ENCODE measurements around the gene F12.
A peak's percentile ranks its signal among the peaks of the same experiment; 100 is the strongest.

The F12 gene

DNA sequence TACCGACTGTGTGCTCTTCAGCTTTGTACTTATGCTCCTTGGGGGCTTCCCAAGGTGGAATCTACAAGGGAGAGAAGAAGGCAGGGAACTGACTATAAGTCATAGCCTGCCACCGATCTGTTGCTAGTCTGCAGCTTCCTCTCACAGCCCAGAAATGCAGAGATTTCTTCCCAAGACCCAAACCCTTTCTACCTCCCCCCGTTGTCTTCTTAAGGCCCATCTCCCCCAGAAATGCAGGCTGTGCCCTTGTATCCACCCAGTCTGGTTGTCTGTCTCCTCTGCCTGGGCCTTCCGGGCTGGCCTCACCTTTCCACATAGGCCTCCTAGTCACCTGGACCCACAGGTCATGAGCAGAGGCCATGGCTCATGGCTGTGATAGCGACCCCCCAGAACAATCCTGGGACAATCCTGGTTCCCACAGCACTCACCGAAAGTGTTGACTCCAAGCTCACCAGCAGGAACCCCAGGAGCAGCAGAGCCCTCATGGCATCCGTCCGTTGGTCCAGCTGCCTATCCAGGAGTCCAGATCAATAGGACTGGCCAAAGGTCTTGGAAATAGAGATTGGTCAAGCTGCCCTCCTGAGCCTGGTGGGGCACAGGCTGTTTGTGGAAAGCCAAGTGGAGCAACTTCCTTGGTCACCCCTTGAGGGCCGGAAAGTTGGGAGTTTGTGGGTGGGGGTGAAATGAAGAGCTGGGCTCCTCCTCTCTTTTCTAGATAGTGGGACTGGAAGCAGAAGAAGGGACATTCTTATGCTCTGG lies at the start of gene F12:
TSS of gene F12 (minus strand) at position 522 of the 759 bp plus-strand sequence. CDS start at position 485, 37 bp downstream.
- no peak for DNase-seq (ENCODE audit: low read depth)

DNA sequence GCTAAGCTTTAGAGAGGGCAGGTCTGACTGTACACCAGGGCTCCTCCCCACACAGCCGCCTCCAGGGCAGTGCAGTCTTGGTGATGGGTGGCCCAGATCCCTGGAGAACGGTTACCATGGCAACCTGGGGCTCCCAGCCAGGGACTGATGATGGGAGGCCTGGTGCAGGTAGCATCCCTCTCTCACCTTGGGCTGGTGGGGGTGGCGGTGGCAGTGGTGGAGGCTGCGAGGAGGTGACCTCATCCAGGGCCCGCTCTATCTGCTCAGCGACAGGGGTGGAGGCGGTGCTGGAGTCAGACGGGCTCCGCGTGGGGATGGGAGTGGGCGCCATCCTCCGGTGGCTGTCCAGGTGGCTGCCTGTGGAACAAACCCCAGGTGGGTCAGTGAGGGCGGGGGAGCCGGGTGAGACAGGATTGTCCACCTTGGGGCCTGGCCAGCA lies 49.6 kb upstream of the F12 start:
- DNase-seq (ENCODE audit: low read depth): no peak

DNA sequence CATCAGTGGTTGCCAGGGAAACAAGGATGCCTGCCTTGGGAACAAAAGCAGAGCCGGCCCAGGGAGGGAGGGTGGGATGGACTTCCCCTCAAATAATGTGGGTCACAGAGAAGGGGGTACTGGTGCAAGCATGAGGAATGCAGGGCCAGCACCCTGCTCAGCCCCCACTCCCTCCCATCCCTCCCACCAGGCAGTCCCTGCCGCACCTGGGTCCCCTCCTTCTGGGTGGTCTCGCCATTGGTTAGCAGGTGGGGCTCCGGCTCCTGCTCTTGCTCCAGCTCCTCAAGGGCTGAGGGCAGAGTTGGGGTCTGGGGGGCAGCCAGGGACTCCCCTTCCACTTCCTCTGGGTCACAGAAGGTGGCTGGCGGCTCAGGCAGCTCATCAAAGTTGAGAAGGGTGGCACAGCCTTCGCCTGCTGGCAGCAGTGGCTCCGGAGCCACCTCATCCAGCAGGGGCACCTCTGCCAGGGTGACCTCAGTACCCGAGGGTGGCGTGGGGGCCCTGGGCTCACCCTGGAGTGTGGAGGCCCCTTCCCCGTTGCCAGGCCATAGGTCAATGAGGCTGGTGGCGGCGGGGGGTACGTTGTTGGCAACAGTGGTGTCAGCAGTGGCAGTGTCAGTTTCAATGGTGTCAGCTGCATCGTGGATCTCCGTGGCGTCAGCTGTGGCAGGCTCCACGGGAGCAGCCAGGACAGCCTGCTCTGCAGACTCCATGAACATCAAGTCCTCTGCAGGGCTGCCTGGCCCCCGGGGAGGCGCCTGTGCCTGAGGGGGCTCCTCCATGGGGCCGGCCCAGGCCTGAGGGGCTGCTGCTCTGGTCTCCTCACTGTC lies 48.7 kb upstream of the F12 start:
- no peak for DNase-seq (ENCODE audit: low read depth)

DNA sequence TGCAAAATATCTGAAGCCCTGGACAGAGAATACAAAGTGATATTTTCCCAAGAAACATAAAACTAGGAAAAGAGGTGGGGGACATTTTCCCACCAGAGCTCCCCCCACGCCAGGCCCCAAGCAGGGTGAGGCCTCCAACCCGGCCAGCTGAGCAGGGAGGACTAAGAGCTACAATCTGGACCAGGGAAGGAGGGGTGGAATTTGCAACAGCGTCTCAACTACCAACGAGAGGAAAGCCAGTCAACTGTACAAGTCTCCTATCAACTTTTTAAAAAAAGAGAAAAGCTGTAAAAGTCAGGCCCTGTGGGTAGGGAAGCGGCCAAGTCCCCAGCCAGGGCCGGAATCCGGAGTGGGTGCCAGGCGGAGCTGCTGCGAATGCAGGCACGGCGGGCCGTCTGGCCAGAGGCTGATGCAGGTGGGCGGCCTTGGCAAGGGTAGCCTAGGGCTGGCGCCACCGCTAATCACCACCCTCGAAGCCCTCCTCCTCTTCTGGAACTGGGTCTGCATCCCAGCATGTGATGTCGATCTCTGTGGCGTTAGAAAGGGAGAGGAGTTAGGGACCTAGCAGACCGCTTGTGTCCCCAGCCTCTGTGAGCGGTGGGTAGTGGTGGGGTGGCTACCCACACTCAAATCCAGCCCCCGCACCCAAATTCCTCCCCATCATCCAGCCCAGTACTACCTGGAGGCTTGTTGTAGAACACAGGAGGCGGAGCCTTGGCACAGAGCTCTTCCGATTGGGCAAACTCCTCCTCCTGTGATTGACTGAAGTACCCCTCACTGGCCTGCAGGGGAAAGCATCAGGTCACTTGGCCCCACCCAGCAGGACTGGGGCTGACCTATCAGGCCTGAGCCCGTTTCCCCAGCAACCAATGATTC lies 47.9 kb upstream of the F12 start:
- peak; percentile 98 for DNase-seq (ENCODE audit: low read depth)

DNA sequence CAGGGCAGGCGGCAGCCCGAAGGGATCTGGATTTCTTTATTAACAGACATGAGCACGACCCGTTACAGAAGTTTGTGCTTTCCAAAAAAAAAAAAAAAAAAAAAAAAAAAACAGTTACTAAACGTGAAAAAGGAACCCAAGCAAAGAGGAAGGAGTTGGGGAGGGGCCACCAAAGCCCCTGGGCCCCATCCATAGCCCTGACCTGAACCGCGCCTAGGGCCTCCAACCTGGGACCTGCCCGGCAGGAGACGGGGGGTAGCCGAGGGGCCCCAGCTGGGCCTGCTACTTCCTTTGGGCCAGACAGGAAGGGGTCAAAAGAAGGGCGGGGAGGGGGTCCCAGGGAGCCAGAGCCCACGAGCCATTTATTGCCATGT lies 47.2 kb upstream of the F12 start:
- DNase-seq (ENCODE audit: low read depth): no peak

DNA sequence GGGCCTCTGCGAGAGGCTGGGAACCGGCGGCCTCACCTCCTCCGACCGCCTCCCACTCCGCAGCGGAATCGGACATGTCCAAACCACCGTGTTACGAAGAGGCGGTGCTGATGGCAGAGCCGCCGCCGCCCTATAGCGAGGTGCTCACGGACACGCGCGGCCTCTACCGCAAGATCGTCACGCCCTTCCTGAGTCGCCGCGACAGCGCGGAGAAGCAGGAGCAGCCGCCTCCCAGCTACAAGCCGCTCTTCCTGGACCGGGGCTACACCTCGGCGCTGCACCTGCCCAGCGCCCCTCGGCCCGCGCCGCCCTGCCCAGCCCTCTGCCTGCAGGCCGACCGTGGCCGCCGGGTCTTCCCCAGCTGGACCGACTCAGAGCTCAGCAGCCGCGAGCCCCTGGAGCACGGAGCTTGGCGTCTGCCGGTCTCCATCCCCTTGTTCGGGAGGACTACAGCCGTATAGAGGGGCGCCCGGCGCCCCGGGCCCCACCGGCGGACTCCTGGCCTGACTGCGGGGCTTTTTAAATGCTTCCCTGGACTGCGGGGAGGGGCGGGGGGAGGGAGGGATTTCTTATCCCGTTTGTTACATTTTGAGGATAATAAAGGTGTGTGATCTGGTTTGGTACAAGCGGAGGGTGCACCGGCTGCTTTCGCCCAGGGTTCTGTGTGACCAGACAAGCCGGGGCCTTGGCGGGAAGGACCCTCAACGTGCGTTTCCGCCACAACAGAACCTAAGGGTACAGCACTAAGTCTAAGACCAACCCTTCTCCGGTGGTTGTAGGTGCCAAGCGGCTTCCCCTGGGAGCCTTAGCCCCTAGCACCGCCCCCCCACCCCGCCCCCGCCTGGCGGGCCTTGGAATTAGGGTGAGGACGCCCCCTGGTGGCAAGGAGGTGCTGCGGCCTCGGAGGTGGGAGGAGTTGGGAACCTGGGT lies 46.6 kb upstream of the F12 start:
- DNase-seq (ENCODE audit: low read depth): peak; percentile 80

DNA sequence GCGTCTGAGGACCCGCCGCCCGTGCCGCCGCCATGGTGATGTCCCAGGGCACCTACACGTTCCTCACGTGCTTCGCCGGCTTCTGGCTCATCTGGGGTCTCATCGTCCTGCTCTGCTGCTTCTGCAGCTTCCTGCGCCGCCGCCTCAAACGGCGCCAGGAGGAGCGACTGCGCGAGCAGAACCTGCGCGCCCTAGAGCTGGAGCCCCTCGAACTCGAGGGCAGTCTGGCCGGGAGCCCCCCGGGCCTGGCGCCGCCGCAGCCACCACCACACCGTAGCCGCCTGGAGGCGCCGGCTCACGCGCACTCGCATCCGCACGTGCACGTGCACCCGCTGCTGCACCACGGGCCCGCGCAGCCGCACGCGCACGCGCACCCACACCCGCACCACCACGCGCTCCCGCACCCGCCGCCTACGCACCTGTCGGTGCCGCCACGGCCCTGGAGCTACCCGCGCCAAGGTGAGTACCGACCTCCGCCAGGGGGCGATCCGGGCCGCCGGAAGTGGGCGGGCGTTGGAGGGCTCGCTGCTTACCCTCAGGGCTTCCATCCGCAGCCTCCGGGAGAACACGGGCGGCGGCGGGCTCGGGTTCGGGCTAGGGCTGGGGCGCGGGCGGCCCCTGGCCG lies 45.8 kb upstream of the F12 start:
- DNase-seq (ENCODE audit: low read depth): no peak

DNA sequence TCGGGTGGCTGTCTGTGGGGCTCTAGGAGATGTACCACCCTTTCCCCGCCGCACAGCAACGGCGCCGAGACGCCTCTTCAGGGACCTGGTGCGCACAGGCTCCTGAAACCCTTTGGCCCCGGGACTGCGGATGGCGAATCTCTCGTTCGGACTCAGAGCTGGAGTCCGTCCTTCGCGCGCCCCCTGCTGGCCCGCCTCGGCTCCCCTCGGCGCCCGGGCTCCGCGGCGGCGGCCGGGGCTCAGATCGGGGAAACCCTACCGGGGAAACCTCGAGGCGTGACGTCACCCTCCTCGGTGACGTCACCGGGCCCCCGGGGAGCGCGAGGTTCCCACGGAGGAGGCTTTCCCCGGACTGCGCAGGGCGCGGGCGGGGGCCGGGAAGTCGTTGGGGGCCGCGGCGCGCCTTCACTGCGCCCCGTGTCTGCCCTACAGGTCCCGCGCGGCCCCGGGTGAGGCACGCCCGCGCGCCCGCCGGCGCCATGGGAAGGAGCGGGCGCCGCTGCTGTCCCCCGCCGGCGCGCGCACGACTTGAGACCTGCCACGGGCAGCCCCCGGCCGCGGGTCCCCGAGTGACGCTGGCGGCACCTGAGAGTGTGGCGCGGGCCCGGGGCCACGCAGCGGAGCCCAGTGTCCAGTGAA lies 45.2 kb upstream of the F12 start:
- peak; percentile 71 for DNase-seq (ENCODE audit: low read depth)

DNA sequence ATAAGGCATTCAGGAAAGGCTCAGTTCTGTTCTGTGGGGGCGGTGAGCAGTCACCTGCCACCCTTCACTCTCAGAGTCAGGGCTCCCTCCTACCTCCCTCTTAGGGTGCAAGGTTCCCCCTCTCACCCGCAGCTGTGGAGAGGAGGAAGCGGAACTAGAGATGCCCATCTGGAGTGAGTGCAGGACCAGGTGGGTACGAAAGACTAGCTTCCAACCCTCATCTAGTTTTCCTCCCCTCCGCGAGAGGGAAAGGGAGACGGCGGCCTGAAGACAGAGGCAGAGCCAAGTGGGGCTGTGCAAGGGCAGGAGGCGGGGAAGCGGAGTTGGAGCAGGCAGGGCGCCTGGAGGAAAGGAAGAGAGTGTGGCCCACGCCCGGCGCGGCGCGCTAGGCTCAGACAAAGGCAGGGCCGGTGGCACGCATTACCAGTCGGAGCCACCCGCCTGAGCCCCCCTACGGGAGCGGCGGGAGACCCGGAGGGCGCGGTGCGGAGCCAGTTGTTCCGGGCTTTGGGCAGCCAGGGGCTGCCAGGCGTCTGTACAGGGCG lies 44.6 kb upstream of the F12 start:
- DNase-seq (ENCODE audit: low read depth): no peak

DNA sequence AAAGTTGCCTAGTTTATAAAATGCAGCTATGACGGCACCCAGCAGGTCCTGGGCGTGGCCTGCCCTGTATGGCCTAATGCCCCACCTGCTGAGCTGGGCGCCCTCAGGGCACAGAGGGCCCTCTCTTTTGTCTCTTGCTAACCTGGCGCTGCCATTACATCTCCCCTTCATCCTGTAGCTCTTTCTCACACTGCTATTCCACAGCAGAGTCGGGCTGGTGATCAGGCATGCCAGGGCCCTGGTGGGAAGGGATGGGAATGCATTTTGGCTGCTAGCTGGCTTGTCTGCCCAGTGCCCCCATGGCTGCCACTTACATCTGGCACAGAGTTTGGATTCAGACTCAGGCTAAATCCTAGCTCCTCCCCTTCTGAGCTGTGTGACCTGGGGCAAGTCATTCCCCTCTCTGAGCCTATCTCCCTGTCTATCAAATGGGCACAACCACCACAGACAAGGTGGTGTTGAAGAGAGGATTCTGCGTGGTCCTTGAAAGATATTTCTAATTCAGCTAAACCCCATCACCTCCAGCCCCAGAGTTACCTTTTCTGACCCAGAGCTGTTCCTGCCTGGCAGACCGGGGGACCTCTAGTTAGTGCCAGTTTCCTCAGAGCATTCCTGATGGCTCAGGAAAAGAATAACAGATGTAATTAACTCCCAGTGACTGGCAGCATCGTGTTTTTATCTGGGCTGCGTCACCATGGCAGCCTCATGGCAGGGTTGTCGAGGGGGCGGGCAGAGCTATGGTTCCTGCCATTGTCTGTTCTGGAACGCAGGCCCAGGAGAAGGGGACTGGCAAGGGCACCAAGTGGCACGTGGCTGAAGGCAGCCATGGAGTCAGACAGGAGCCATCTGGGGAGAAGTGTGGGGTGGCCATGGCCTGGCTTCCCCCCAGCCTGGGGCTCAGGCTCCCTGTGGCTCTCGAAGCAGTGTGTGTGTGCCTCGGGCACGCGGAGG lies 43.6 kb upstream of the F12 start:
- DNase-seq (ENCODE audit: low read depth): no peak

DNA sequence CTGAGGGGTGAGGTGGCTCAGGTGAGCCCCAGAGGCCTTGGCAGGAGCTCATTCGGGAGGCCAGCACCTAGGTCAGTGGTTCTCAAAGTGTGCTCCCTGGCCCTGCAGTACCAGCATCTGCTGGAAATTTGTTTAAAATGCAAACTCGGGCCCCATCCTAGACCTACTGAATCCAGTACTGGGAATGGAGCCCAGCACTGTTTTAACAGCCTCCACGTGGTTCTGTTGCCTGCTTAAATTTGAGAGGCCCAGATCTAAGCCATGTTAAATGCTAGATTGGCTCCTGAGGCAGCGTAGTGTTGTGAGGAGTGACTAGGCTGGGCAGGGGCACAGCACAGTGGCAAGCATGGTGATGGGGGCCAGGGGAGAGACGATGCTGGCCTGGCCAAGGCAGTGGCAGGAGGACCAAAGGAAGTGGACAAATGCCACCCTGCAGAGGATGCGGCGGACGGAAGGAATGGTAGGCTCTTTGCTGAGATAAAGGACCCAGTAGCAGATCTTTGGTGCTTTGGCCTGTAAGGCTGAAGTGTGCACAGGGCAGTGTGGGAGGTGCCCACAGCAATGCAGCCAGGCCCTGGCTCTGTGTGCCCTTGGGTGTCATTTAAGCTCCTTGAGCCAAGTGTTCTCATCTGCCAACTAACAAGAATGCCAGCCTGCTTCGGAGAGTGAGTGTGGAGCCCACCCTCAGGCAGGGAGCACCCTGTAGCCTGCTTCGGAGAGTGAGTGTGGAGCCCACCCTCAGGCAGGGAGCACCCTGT lies 41.5 kb upstream of the F12 start:
- DNase-seq (ENCODE audit: low read depth): no peak

DNA sequence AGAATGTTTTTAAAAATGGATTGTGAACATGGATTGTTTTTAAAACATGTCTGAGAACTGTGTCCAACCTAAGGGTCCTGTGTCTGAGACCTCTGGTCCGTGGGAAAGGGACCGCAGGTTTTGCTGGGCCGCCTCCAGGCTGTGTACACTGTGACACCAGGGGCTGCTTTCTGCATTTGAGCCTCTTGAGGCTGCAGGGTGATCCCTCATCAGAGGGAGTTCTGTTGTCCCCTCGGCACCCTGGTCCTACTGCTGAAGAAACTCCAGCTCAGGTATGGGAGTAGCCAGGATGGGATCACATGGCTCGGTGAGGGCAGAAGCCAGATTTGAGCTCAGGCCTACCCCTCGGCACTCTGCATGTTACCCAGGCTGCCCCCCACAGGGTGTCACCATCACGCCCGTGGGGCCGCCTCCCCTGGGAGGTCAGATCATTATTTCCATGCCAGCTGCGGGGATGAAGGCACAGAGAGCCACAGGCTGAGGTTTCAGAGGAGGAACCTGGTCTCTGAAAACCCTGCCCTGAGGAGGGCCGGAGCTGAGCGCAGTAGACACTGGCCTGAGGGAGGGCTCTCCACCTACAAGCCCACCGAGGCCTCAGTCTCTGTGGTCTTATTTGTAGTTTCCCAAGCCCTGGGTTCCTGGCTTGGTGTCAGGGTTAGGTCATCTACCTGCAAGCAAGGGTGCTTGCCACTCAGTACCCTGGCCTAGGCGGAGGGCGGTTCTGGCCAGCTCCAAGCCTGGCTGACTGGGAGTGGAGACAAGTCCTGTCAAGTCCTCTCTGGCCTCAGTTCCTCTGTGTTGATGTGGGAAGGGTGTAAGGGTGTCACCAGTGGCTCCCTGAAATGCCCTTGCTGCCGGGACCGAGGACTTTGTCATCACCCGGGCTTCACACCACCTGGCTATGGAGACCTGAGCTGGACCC lies 40.0 kb upstream of the F12 start:
- no peak for DNase-seq (ENCODE audit: low read depth)

DNA sequence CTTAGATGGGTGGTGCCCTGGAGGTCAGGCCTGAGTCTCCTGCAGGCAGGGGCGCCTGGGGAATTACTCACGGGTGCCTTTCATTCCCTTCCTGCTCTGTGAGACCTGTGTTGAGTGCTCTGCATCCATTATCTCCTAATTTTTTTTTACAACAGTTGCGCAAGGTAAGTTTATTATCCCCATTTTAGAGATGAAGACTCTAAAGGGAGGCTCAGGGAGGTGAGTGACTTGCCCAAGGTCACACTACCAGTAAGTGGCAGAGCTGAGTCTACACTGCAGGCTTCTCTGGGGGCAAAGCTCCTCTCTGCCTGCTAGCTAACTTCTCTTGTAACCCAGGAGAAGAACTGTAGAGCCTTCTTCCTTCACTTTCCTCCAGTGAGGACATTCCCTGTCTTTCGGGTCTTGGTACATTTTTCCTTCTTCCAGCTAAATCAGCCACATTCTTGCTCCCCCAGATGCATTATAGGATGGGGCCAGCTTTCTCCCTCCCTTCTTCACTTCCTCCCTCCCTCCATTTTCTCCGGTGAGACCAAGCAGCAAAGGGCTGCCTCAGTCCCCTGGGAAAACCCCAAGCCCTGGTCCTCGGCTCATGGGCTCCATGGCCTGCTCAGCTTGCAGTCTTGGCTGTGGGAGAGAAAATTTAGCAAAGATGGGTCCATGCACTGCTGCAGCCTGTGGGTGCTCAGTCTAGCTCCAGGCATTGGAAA lies 39.0 kb upstream of the F12 start:
- DNase-seq (ENCODE audit: low read depth): no peak

DNA sequence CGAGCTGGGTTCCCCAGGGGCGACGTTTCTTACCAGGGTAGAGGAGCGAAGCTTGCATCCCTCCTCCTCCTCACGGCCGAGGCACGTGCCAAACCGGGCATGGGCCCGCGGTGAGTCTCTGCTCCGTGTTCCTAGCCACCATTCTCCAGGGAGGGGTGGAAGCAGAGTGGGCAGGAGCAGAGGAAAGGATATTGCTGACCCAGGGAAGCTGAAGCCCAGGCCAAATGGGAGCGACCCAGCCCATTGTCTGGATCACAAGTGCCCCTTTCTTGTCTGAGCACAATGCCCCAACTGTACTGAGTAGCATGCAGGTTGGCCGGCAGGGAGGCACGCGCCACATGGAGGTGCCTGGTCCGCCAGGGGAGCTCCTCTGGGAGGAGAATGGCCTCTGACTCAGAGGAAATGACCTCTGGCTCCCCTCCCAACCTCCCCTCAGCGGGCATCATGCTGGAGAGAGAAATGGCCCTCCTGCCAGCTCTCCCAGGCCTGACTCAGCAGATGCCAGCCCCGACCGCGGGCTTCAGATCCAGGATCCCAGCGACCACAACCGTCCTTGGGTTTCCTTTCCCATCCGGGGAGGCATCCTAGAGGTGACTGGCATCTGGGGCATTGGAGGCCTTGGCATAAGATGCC lies 38.4 kb upstream of the F12 start:
- peak; percentile 60 for DNase-seq (ENCODE audit: low read depth)

DNA sequence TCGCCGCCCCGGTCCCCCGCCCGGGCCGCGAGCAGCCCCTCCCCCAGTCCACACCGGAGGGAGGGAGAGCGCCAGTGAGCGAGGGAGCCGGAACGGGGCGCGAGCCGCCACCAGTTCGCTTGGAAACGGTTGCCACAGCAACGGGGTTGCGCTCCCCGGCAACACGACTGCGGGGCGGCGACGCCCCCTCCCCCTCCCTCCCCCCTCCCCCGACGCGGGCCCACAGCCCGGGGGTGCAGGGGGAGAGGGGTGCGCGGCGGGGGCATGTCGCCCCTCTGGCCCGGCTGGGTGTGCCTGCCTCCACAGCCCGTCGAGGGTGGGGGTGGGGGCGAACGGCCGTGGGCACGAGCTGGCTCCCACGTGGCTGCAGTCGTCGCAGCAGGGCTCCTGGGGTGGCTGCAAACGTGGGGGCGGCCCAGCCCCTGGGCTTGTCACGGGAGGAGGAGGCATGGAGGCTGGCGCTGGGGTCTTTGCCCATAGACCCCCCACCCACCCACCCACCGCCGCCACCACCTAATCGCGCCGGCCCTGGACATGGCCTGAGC lies 37.8 kb upstream of the F12 start:
- no peak for DNase-seq (ENCODE audit: low read depth)
